ENCODE results near the gene KRI1. TPM values are rescaled to one million over a fixed set of nuclear protein-coding genes. Genes with fewer than 3 reads are reported as not detected.

The KRI1 gene
- polyA plus RNA-seq, 3 donors, result 3.9 to 21.0 (median 6.1) TPM

DNA sequence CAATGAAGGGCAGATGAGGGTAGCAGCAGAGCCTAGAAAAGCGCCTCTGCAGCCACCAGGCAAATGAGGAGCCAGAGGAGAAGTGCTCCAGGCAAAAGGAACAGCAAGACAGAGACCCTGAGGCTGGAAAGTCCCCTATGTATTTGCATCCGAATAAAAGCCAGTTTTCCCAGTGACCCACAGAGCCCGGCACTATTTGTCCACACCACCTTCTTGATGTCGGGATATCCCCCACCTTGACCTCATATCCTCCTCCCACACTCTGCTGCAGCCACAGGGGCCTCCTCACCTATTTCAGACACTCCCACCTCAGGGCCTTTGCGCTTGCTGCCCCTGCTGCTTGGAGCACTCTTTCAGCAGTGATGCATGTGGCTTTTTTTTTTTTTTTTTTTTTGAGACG lies 15.5 kb downstream of the KRI1 start:
- Mint-ChIP-seq H3K9me3 (peaks cover 0 to 8% (median 1%) of the 10 kb centered on the region in 7 donors), H3K4me3 (no peak overlapping the region), H3K36me3 (peaks cover 62 to 83% of the 10 kb centered on the region in 2 donors), H3K27ac (peak overlapping the region in 4 of 7 donors; percentile 15 to 64 (median 49)), H3K27me3 (ENCODE audit: low read depth in 3 of 3) (peaks cover 0 to 1% (median 0%) of the 10 kb centered on the region in 3 donors), H3K4me1 (peaks cover 11% of the 10 kb centered on the region)
- TF ChIP-seq, protein P1, sequence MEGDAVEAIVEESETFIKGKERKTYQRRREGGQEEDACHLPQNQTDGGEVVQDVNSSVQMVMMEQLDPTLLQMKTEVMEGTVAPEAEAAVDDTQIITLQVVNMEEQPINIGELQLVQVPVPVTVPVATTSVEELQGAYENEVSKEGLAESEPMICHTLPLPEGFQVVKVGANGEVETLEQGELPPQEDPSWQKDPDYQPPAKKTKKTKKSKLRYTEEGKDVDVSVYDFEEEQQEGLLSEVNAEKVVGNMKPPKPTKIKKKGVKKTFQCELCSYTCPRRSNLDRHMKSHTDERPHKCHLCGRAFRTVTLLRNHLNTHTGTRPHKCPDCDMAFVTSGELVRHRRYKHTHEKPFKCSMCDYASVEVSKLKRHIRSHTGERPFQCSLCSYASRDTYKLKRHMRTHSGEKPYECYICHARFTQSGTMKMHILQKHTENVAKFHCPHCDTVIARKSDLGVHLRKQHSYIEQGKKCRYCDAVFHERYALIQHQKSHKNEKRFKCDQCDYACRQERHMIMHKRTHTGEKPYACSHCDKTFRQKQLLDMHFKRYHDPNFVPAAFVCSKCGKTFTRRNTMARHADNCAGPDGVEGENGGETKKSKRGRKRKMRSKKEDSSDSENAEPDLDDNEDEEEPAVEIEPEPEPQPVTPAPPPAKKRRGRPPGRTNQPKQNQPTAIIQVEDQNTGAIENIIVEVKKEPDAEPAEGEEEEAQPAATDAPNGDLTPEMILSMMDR (IDR thresholded peaks at IDR 0.05), result no peak
- Histone ChIP-seq H3K9me3 (replicated peaks in 1 of 2; ENCODE audit: control insufficient read depth in 1 of 2, insufficient read depth in 1 of 2, low read length in 2 of 2) (peaks cover 0 to 4% of the 10 kb centered on the region in 2 donors), H3K9ac (ENCODE audit: insufficient read depth, low read length, poor library complexity, severe bottlenecking) (no peak overlapping the region), H3K36me3 (replicated peaks in 1 of 2; ENCODE audit: control insufficient read depth in 1 of 2, insufficient read depth in 2 of 2, low read length in 2 of 2) (peaks cover 66 to 84% of the 10 kb centered on the region in 2 donors), H3K4me1 (ENCODE audit: control insufficient read depth in 1 of 2, insufficient read depth in 2 of 2, low read length in 2 of 2) (peaks cover 2 to 8% of the 10 kb centered on the region in 2 donors), H3K79me2 (ENCODE audit: insufficient read depth, low read length) (peaks cover 20% of the 10 kb centered on the region), H3K27me3 (ENCODE audit: control insufficient read depth in 2 of 2, insufficient read depth in 2 of 2, low read length in 2 of 2) (no peaks in the 10 kb centered on the region), H2AFZ (ENCODE audit: insufficient read depth, low read depth, low read length, poor library complexity, severe bottlenecking) (no peak overlapping the region), H4K20me1 (ENCODE audit: insufficient read depth, low read length) (peaks cover 49% of the 10 kb centered on the region), H3K4me2 (replicated peaks; ENCODE audit: extremely low read depth, low read length, poor library complexity, severe bottlenecking) (no peak overlapping the region), H3K27ac (ENCODE audit: low read depth in 1 of 2, low read length in 2 of 2) (no peak overlapping the region), H3K4me3 (replicated peaks in 1 of 3; ENCODE audit: low read depth in 2 of 3, low read length in 3 of 3) (no peak overlapping the region)
- WGBS (ENCODE audit: insufficient coverage), result 100% methylated on average over 3 of the region's 6 CpGs
- DNase-seq, result no peak
- intact Hi-C loops (cut with micrococcal nuclease), result loop anchor here in 1 of 2 donors (1.0 kb wide), 1 partner anchor 9 kb away; no protein-coding TSS in a partner anchor

DNA sequence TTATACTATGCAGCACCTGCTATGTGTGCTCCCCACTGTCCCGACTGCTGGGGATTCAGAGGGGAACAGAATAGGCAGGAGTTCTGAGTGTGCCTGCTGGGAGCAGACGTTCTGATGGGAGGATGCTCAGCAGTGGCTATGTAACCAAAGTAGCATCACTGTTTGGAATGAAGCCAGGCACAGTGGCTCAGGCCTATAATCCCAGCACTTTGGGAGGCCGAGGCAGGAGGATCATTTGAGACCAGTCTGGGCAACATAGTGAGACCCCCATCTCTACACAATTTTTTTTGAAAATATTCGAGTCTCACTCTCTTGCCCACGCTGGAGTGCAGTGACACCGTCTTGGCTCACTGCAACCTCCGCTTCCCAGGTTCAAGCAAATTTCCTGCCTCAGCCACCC lies 16.1 kb downstream of the KRI1 start:
- peaks cover 0 to 8% (median 1%) of the 10 kb centered on the region in 7 donors for H3K9me3 Mint-ChIP-seq
- Histone ChIP-seq H3K27me3 (ENCODE audit: control insufficient read depth in 2 of 2, insufficient read depth in 2 of 2, low read length in 2 of 2) (no peaks in the 10 kb centered on the region), H3K4me3 (replicated peaks in 1 of 3; ENCODE audit: low read depth in 2 of 3, low read length in 3 of 3) (no peak overlapping the region), H3K36me3 (replicated peaks in 1 of 2; ENCODE audit: control insufficient read depth in 1 of 2, insufficient read depth in 2 of 2, low read length in 2 of 2) (peaks cover 61 to 78% of the 10 kb centered on the region in 2 donors), H4K20me1 (ENCODE audit: insufficient read depth, low read length) (peaks cover 43% of the 10 kb centered on the region), H3K4me2 (replicated peaks; ENCODE audit: extremely low read depth, low read length, poor library complexity, severe bottlenecking) (no peak overlapping the region), H3K9ac (ENCODE audit: insufficient read depth, low read length, poor library complexity, severe bottlenecking) (no peak overlapping the region), H3K27ac (ENCODE audit: low read depth in 1 of 2, low read length in 2 of 2) (no peak overlapping the region), H3K4me1 (ENCODE audit: control insufficient read depth in 1 of 2, insufficient read depth in 2 of 2, low read length in 2 of 2) (peaks cover 8 to 14% of the 10 kb centered on the region in 2 donors), H3K79me2 (ENCODE audit: insufficient read depth, low read length) (peaks cover 26% of the 10 kb centered on the region), H3K9me3 (replicated peaks in 1 of 2; ENCODE audit: control insufficient read depth in 1 of 2, insufficient read depth in 1 of 2, low read length in 2 of 2) (peaks cover 0 to 4% of the 10 kb centered on the region in 2 donors), H2AFZ (ENCODE audit: insufficient read depth, low read depth, low read length, poor library complexity, severe bottlenecking) (no peak overlapping the region)
- no peak overlapping the region for H3K4me3 Mint-ChIP-seq
- 96% methylated on average over 5 of the region's 7 CpGs for WGBS (ENCODE audit: insufficient coverage)
- H3K27ac Mint-ChIP-seq, result peak overlapping the region in 1 of 7 donors; percentile 15
- TF ChIP-seq, protein P1 (IDR thresholded peaks at IDR 0.05), result no peak
- intact Hi-C loops (cut with micrococcal nuclease), result loop anchor here in 1 of 2 donors (1.0 kb wide), 1 partner anchor 8 kb away; no protein-coding TSS in a partner anchor
- H3K36me3 Mint-ChIP-seq, result peaks cover 57 to 77% of the 10 kb centered on the region in 2 donors
- peaks cover 17% of the 10 kb centered on the region for H3K4me1 Mint-ChIP-seq
- H3K27me3 Mint-ChIP-seq (ENCODE audit: low read depth in 3 of 3), result peaks cover 0 to 3% (median 0%) of the 10 kb centered on the region in 3 donors
- DNase-seq, result no peak

All from CD14-positive monocyte (primary cell).